H1 (cell line): ENCODE measurements around the gene SESN3. TPM values are rescaled to one million over a fixed set of nuclear protein-coding genes. Genes with fewer than 3 reads are reported as not detected.

Experiments
- BACH1 ChIP-seq: IDR thresholded peaks from 2 replicates; pipeline ENCODE4 v1.6.1; 2012; ENCODE audit warnings: low read length, improper control_type of control experiment
- FOSL1 ChIP-seq: IDR thresholded peaks from 2 replicates; pipeline ENCODE4 v1.6.1; 2011; ENCODE audit warnings: mild to moderate bottlenecking, low read depth, low read length, moderate library complexity; ENCODE audit not compliant: insufficient read depth
- SP4 ChIP-seq: IDR thresholded peaks from 2 replicates; pipeline ENCODE4 v1.6.1; 2012; ENCODE audit warnings: low read length, inconsistent platforms
- YY1 ChIP-seq: IDR thresholded peaks from 2 replicates; pipeline ENCODE4 v1.6.1; 2011; ENCODE audit warnings: low read depth, mild to moderate bottlenecking, low read length
- polyA plus RNA-seq, 7 experiments: library from polyadenylated mRNA; depleted of rRNA in 3 of 7; stranded (reverse) in 5 of 7; unstranded in 2 of 7; fragments of >200 nt in 5 of 7; fragments of 200-250 nt in 2 of 7; gene quantifications; 1 replicate in 5 of 7; 2 replicates in 1 of 7; 4 replicates in 1 of 7; pipeline versions ENCODE4 v1.2.1 to v1.2.3, GENCODE V29; 2011 to 2013; ENCODE audit warnings: missing spikeins in 2 of 7, mixed read lengths in 2 of 7
- total RNA-seq: library from RNA; stranded (reverse); fragmentation: NEBNext Ultra II Directional; extraction: Animal tissue kit (Norgen Biotek cat#: 25700); gene quantifications from 2 replicates; pipeline ENCODE4 v1.2.1, GENCODE V29; 2021

The SESN3 gene
- total and polyA plus RNA-seq, 2 of the 8 experiments (the other 6 are each of a cell fraction or from before 2014, with no cell fraction given), result 10.2 to 31.1 TPM

- TF ChIP-seq FOSL1, result no peak
- no peak for TF ChIP-seq SP4
- TF ChIP-seq YY1, result no peak
- TF ChIP-seq BACH1, result no peak
Measured at GRCh38 chr11:95148406-95148805, 82.6 kb downstream of the SESN3 start (continued).
